Glutamatergic neuron (in vitro differentiated cells): ENCODE measurements around the gene LRP1B. TPM values are rescaled to one million over a fixed set of nuclear protein-coding genes. Genes with fewer than 3 reads are reported as not detected.

ENCODE experiments used
- DNase-seq: peaks from one replicate; pipeline ENCODE4 v3.0.0; 2022
- H3K27ac Mint-ChIP-seq: one replicate; pipeline ENCODE4 v1.8.0; 2020; ENCODE audit warnings: mild to moderate bottlenecking, mixed read lengths, inconsistent platforms; ENCODE audit not compliant: unreplicated experiment
- H3K27me3 Mint-ChIP-seq: one replicate; pipeline ENCODE4 v1.8.0; 2020; ENCODE audit warnings: mild to moderate bottlenecking, moderate library complexity, mixed read lengths, inconsistent platforms; ENCODE audit not compliant: unreplicated experiment
- H3K36me3 Mint-ChIP-seq: one replicate; pipeline ENCODE4 v1.8.0; 2020; ENCODE audit warnings: mild to moderate bottlenecking, mixed read lengths, inconsistent platforms; ENCODE audit not compliant: unreplicated experiment
- H3K4me1 Mint-ChIP-seq: one replicate; pipeline ENCODE4 v1.8.0; 2020; ENCODE audit warnings: mild to moderate bottlenecking, low read depth, mixed read lengths, inconsistent platforms; ENCODE audit not compliant: unreplicated experiment
- H3K4me3 Mint-ChIP-seq: one replicate; pipeline ENCODE4 v1.8.0; 2020; ENCODE audit warnings: mild to moderate bottlenecking, mixed read lengths, inconsistent platforms; ENCODE audit not compliant: unreplicated experiment
- H3K9me3 Mint-ChIP-seq: one replicate; pipeline ENCODE4 v1.8.0; 2020; ENCODE audit warnings: mild to moderate bottlenecking, moderate library complexity, mixed read lengths, inconsistent platforms; ENCODE audit not compliant: unreplicated experiment
- CTCF ChIP-seq: fragments of 200-600 bp; sonication (generic); IDR thresholded peaks from one replicate; pipeline ENCODE4 v1.5.0; 2021; ENCODE audit not compliant: partially characterized antibody, unreplicated experiment
- total RNA-seq: library from RNA; stranded (reverse); fragmentation: NEBNext Ultra II Directional; extraction: Animal tissue kit (Norgen Biotek cat#: 25700); gene quantifications from one replicate; pipeline ENCODE4 v1.2.1, GENCODE V29; 2021; ENCODE audit not compliant: unreplicated experiment

The LRP1B gene
- total RNA-seq, 1 donor from 2014 or later: 28.7 TPM

- no peaks in the 10 kb centered on the region for H3K9me3 Mint-ChIP-seq
- no peak overlapping the region for H3K27ac Mint-ChIP-seq
- H3K4me3 Mint-ChIP-seq: no peak overlapping the region
- no peaks in the 10 kb centered on the region for H3K4me1 Mint-ChIP-seq
- H3K36me3 Mint-ChIP-seq: no peaks in the 10 kb centered on the region
- no peaks in the 10 kb centered on the region for H3K27me3 Mint-ChIP-seq
- no peak for TF ChIP-seq CTCF
- DNase-seq: no peak
Observed at GRCh38 chr2:140498360-140498759, 1632.5 kb downstream of the LRP1B start.

DNA sequence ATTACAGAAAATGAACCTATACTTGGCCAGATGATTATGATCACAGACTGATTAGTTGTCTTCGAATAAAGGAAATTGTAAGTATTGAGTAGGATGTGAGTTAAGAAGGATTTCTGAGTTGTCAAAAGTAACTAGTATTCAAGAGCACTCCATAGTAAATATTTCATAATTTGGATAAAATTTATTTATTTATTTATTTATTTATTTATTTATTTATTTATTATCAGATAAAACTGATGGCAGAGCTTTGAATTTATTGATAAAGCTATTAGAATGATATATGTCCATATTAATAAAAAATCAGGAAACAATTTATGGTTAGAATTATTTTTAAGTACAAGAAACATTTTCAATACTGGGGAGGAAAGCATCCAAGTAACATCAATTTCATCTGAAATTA lies 1634.1 kb downstream of the LRP1B start:
- TF ChIP-seq CTCF: no peak
- H3K9me3 Mint-ChIP-seq: no peaks in the 10 kb centered on the region
- H3K27ac Mint-ChIP-seq: no peak overlapping the region
- no peaks in the 10 kb centered on the region for H3K4me1 Mint-ChIP-seq
- no peak overlapping the region for H3K4me3 Mint-ChIP-seq
- DNase-seq: no peak
- H3K27me3 Mint-ChIP-seq: no peaks in the 10 kb centered on the region
- no peaks in the 10 kb centered on the region for H3K36me3 Mint-ChIP-seq

GRCh38 chr2:140491876-140492275 lies 1638.9 kb downstream of the LRP1B start:
- H3K4me1 Mint-ChIP-seq: no peaks in the 10 kb centered on the region
- H3K36me3 Mint-ChIP-seq: no peaks in the 10 kb centered on the region
- H3K4me3 Mint-ChIP-seq: no peak overlapping the region
- no peaks in the 10 kb centered on the region for H3K9me3 Mint-ChIP-seq
- no peak for DNase-seq
- H3K27ac Mint-ChIP-seq: no peak overlapping the region
- no peaks in the 10 kb centered on the region for H3K27me3 Mint-ChIP-seq
- TF ChIP-seq CTCF: no peak

DNA sequence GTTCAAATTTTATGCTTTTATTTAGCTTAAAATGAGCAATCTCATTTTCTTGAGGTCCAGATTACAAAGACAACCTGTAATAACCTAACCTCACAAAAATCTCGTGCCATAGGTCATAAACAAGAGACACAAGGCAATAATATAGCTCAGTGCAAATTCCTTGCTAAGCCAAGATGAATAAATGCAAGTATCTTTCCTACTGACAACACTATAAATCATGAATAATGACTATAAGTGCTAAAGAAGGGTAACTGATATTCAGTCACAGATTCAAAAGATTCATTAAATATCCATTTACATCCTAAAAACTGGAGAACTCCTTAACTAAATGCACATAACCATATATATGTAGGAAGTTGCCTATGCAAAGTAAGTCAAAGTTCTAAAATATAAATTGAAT lies 1641.6 kb downstream of the LRP1B start:
- DNase-seq: no peak
- H3K9me3 Mint-ChIP-seq: no peaks in the 10 kb centered on the region
- no peaks in the 10 kb centered on the region for H3K4me1 Mint-ChIP-seq
- no peaks in the 10 kb centered on the region for H3K27me3 Mint-ChIP-seq
- no peaks in the 10 kb centered on the region for H3K36me3 Mint-ChIP-seq
- TF ChIP-seq CTCF: no peak
- no peak overlapping the region for H3K4me3 Mint-ChIP-seq
- no peak overlapping the region for H3K27ac Mint-ChIP-seq

- Mint-ChIP-seq H3K27ac (no peak overlapping the region), H3K27me3 (no peaks in the 10 kb centered on the region), H3K4me3 (no peak overlapping the region), H3K36me3 (no peaks in the 10 kb centered on the region), H3K4me1 (no peaks in the 10 kb centered on the region), H3K9me3 (no peaks in the 10 kb centered on the region)
- no peak for DNase-seq
- no peak for TF ChIP-seq CTCF
Observed at GRCh38 chr2:140481136-140481535, 1649.7 kb downstream of the LRP1B start.
